Stimulated activated CD8-positive, alpha-beta memory T cell treated with anti-CD3 and anti-CD28 coated beads, Interleukin-7, amount 100 ng/mL, for 48 hours (primary cell): ENCODE results near the gene FLCN.

Experiments
- DNase-seq, 2 donors: peaks; one replicate each; pipeline ENCODE4 v3.0.0-alpha.2; 2020; ENCODE audit warnings: low read depth in 1 of 2; ENCODE audit errors: extremely low read depth in 1 of 2

FLCN gene

DNA sequence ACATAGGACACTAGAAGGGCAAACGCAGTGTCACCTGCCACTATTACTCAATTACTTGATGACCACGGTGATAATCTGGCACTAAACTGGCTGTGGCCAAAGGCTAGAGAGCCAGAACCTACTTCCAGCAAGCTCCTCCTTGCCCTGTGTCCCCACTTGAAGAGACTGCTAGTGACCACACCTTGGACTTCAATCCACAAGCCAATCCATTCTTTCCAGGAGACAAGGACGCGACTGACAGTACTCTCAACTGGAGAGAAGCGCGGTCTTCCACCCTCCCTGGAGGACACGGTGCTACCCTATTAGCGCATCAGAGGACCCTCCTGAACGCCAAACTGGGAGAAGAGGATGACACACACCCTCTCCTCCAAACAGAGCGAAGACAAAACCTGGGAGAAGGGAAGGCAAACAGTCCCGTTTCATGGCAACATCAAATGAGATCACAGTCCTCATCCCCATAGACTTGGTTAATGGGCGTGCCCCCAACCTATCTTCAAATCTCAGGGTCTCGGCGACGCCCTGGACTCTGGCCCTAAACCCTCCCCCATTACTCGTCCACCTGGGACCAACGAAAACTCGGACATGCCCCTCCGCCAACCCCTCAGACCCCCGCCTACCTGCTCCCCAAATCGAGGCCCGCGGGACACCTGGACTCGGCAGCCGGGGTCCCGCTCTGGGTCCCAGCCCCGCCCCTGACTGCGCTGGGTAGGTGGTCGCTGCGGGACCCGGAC is 508 bp downstream of the FLCN start:
- DNase-seq = no peak

DNA sequence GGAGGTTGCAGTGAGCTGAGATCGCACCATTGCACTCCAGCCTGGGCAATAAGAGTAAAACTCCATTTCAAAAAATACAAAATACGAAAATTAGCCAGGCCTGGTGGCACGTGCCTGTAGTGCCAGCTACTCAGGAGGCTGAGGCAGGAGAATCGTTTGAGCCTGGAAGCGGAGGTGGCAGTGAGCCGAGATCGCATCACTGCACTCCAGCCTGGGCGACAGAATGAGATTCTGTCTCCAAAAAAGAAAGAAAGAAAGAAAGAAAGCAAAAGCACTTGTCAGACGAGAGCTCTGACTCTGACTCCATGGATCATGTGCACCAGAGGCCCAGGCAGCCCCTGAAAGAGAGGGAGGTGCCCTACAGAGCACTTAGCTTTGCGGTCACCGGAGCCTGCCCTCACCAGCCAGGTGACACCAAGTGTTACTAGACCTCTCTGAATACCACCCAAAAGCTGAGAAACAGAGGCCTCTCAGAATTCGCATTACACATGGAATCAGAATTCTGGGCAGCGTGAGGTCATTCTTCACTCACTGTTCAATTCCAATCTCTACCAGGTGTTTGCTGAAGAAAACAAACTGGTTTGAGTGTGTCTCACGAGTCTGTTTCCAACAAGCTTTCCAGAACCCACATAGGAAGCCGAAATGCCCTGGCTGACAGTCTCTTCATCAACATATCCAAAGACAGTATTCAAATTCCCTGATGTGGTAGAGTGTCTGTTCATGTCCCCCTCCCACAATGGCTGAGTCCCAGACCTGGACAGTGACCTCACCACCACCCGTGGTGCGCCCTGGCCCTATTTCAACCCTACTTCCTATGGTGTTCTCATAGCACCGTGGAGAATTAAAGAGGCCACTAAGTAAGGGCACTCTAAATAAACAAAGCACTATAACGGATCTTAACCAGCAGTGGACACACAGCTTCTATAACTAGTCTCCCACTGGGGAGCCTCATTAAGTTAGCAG is 1.5 kb downstream of the FLCN start:
- no peak for DNase-seq

DNA sequence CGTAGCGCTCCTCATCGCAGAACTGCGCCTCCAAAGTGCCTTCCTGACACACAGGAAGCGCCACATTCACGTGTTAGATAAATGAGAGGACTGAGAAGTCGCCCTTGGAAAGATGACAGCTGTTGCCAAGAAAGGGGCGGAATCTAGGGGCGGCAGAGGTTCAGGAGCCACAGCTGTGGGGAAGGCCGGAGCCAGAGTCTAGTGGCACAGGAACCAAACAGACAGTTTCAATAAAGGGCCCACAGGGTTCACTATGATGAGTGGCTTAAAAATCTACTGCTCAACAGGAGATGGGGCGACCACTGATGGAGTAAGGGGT is 4.7 kb downstream of the FLCN start:
- no peak for DNase-seq

DNA sequence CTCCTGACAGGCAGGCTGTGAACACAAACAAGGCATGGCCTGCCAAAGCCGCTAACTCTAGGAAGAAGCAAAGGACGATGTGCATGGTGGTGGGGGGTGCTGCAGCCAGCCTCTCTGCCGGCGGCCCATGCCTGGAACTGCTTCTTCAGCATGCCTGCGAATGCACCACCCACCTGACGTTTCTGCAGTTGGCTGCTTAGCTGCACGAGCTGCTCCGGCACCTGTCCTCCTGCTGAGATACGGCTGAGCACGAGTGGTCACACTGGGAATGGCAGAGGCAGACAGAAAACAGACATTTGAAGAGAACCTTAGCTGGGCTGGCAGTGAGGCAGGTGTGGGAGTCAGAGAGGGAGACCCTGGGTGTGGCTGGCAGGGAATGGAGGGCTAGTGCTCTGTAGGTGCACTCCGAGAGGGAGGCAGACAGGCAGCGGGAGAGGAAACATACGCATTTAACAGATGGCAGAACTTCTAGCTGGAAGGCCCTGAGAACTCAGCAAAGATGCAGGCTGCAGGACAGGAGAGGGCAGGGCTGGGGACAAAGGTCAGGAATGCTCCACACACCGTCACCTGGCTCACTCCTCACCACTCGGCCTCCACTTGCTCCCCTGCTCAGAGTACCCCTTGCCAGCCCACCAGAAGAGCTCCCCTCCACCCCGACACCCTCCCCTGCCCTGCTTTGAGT is 5.2 kb downstream of the FLCN start:
- no peak for DNase-seq

DNA sequence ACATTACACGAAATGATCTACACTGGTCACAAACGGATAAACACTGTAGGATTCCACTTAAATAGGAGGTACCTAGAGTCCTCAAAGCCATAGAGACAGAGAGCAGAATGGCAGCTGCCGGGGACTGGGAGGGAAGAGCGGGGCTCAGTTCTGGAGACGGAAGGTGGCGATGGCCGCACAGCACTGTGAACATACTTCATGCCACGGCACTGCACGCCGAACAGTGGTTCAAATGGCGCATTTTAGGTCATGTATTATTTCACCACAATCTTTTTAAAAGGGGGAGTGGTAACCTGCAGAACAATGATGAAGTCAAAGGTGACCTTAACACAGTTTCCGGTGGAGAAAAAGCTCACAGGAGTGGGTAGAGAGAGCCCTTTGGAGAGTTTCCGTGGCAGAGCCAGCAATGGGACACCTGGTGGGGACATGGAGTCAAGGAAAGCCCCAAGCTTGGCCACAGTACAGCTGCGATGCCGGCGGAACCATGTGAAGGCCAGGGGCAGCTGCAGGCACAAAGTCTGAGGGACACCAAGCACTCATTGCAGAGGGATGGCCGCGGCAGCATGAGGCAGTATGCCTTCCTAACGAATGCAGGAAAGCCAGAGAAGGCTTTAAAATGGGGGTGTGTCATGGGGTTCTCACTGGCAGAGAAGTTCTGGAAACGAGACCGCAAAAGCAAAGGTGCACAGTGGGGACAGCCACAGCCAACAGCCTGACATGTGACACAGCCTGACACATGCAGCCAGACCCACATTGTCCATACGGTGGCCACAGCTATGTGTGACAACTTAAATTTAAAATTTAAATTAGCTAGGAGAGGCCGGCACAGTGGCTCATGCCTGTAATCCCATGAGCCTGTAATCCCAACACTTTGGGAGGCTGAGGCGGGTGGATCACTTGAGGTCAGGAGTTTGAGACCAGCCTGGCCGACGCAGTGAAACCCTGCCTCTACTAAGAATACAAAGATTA is 7.3 kb downstream of the FLCN start:
- no peak for DNase-seq

DNA sequence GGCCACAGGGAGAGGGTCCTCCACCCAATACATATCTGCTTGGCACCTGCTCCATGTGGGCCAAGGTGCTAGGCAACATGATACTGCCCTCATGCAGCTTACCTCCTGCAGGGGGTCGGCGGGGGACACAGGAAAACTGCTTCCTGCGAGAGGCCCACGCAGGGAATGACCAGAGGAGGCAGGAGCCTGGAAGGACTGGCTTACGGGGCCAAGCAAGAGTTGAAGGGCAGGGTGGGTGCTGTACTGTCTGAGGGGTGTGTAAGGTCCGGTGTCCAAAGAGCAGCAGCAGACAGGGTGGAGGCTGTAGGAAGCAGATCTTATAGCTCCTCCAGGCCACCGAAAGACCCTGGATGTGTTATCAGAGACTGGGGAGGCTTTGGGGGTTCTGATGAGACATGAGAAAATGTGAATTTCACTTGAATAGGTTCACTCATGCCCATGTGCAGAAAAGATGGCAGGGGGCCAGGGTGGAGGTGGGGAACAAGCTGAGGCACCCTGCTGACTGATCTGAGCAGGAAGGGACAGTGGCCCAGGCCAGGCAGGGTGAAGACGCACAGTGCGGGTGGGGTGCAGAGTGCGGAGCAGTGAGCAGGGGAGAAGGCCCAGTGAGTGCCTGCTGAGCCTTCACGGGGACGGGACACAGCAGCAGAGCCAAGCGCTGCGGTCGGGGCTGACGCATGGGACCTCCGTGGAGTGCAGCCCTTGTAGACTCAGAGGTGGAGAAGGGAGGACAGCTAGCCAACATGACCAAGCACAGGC is 8.3 kb downstream of the FLCN start:
- no peak for DNase-seq

DNA sequence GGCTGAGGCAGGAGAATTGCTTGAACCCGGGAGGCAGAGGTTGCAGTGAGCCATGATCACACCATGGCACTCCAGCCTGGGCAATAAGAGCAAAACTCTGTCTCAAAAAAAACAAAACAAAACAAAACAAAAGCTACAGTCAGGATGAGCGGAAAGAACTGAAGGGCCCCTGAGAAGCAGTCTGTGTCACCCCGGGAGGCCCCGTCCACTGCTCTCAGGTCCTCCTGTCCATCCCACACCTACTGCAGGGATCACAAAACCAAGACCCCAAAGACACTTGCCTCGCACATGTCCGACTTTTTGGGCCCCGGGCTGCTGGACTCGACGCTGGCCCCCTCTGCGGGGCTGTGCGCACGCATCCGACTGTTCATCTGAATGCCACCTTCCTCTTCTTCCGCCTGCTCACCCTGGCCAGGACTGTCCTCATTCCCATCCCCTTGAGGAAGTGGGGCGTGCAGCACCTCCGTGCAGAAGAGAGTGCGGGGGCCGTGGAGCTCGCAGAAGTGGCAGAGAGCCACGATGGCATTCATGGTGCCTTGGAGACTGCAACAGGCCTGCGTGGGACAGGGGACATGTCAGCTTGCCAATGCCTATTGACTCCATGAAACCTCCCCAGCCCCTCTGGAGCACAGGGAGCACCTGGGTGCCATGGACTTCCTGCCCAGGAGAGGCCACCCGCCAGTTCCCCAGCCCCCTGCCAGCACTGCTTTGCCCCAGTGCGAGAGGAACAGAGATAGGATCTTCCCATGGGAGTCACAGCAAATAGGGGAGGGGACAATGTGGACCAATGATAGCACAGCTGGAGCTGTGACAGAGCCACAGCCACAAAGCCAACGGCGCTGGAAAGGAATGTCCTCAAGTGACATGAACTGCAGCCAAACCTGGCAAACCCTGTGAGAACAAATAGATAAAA is 9.1 kb downstream of the FLCN start:
- DNase-seq = no peak

DNA sequence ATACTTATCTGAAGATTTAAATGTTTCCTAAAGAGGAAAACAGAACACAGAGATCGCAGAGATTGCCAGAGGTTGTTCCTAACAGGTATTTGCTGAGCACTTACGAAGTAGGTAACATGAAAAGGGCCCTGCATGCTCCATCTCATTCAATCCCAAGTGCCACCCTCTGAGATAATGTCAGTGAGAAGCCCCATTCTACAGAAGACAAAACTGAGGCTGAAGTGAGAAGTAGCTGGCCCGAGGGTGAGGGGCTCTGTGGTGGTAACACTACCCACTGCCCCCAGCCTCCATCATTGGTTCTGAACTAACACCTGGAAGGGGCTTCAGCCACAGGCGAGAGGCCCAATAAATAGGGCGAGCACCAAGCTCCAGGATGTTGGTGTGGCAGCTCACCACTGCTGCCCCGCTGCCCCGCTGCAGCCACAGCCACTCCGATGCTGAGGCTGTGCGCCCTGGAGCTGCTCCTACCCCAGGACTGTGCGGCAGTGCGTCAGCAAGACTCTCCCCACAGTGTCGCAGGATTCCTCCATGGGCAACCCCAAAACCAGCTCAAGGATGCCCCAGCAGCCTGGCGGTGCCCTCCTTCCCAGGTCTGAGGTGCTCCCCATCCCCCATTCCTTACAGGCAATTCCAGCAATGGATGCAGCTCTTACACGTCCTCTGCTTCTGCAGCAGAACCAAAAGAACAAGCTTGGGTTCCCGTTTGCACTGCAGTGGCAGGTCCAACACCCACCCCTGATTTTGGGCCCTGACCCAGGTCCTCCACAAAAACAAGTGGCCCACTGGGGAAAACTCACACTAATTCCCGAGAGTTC is 10.3 kb downstream of the FLCN start:
- no peak for DNase-seq

DNA sequence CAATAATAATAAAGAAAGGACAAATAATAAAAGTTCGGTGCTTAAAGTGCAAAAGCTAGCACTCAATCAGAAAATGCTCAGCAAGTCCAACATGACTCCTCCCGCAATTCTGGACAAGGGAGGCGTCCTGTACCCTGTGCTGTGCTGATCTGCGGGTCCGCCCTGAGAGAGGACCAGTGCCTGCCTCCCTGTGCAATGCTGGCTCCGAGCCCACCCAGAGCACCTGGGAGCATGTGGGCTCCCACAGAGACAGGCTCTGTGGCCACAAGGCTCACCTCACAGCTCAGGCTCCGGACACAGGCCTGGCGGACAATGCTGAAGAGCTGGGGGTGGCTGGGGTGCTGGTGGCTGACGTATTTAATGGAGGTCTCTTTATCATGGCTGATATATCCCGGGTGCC is 11.1 kb downstream of the FLCN start:
- DNase-seq = no peak

DNA sequence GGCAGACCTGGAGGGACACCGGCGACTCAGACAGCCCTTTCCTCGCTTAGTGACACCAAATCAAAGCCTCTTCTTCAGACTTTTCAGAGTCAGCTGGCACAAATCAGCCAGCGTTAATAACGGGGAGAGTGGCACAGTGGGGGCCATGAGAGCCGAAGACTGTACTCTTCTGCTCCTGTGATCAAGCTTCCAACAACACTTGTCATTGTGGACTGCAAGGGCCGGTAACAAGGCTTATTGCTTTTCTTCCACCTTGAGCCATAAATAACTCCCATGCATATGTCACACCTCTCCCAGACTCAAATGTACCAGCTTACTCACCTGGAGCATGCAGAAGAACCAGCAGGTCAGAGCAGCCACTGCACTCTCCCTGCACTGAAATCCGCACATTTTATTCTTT is 12.8 kb downstream of the FLCN start:
- DNase-seq = no peak

DNA sequence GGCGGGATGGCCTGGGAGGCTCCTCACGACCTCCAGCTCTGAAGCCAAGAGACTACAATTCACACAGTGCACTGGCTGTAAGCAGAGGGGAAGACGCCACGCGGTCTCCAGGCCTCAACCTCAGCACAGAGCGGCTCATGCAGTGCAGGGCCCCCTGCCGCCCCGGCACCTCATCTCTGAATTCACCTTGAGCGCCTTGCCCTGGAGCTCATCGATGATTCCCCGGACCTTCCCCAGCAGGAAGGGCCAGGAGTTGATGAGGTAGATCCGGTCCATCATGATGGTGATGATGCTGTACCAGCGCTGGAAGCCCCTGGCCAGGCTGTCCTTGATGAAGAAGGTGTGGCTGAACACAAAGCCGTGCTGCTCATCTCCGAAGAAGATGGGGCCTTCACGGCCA is 13.2 kb downstream of the FLCN start:
- no peak for DNase-seq

DNA sequence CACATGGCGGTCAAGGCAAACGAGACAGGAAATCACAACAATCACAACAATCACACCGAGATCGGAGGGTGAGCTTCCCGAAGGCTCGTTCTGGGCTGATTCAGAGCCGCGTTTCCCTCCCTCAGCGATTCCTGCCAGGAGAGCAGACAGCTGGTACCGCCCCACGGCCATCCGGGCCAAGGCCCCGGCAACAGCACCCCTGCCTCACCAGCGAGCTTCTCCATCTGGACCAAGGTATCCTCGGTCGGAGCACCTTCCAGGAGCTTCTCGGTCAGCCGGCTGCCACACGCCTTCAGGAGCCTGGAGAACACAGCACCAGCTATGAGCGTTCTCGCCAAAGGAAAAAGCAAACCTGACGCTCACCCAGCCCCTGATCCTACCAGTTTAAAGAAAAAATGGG is 15.6 kb downstream of the FLCN start:
- DNase-seq = no peak

DNA sequence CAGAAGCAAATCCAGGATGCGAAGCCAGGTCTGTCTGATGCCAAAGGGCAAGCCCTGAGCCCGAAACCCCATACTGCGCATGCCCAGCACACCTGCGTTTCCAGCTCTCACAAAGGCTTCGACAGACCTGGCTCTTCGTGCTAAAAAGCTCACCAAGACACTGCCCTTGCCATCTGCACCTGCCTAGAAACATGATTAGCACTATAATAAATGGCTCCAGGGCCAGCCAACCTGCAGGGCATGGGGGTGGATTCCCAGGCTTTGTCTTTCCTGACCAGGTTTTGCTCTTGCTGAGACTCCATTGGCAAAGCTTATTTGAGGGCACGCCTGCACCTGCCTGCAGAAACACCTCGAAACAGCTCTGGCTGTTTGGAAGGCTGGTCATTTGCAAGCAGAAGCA is 16.4 kb downstream of the FLCN start:
- no peak for DNase-seq

DNA sequence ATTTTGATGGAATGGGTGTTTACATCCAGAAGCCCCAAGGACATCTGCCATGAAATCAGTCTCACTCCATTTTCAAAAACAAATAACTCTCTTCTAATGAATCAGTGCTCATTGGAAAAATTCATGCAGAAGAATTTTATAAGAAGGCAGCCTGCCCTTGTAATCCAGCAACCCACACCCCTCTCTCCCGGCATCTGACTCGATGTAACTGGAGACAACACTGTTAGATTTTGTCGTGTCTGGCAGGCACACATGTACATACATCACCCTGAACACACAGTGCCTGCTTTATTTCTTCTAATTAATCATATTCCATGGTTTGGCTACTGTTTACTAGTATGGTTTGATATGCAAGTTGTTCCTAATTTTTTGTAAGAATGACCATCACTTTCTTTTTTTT is 19.0 kb downstream of the FLCN start:
- DNase-seq = no peak

DNA sequence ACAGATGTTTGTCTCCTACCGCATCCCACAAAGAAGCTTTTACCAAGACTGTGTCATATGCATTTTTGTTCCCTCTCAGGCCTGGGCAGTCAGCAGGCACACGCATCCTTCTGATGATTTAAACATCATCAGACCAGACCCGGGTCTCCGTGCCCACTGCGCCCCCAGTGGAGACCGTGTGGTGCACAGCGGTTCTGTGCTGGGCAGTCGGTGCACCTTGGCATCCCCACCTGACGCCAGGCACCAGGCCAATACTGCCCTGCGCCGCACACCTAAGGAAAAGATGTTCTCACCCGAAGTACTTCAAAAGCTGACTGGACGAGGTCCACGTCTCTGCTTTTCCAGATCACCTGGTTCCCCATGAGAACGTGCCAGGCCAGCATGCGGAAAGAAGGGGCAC is 20.2 kb downstream of the FLCN start:
- no peak for DNase-seq

DNA sequence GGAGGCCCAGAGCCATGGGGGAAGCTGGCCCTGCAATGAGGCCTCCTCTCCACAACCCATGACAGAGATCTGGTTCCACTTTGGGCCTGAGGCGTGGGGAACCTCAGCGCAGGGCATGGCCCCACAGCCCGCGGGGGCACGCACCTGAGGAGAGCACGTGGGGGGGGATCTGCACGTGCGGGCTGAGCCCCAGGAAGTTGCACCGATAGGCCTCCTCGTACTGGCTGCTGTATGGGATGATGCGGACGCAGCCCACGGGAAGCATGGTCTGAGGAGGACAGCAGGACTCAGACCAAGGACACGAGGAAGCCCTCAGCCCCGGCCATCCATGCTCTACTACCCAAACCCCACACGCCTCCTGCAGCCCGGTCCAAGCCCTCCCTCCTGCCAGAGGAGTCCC is 20.7 kb downstream of the FLCN start:
- no peak for DNase-seq

DNA sequence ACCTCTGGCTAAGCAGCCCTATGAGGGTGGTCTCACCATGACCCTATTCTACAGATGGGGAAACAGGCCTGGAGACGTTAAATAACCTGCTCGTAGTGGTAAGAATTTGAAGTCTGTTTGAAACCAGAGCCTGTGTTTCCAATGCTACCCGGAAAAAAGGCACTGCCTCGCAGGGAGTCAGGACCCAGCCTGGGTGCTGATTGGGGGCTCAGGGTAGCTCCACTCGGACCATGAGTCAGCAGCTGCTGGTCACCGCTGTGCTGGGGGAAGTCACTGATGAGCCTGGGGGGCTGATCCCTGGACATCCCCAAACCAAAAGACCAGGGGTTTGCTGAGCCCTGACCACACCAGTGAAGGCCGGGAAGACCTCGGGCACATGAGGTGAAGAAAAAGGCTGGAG is 21.4 kb downstream of the FLCN start:
- no peak for DNase-seq
